ENCODE results near the gene BAG2.

GRCh38 chr6:57182017-57182432 lies 9.9 kb downstream of the BAG2 start:
- TF ChIP-seq CEBPB (IDR thresholded peaks at IDR 0.05) = no peak
- no peak for TF ChIP-seq NFIC (IDR thresholded peaks at IDR 0.05)
- no peak for TF ChIP-seq YY1 (IDR thresholded peaks at IDR 0.05; ENCODE audit: low read depth)
- no peak for TF ChIP-seq ZBTB7A (IDR thresholded peaks at IDR 0.05; ENCODE audit: low read depth)
